ENCODE measurements around the gene TGFBRAP1.

DNA sequence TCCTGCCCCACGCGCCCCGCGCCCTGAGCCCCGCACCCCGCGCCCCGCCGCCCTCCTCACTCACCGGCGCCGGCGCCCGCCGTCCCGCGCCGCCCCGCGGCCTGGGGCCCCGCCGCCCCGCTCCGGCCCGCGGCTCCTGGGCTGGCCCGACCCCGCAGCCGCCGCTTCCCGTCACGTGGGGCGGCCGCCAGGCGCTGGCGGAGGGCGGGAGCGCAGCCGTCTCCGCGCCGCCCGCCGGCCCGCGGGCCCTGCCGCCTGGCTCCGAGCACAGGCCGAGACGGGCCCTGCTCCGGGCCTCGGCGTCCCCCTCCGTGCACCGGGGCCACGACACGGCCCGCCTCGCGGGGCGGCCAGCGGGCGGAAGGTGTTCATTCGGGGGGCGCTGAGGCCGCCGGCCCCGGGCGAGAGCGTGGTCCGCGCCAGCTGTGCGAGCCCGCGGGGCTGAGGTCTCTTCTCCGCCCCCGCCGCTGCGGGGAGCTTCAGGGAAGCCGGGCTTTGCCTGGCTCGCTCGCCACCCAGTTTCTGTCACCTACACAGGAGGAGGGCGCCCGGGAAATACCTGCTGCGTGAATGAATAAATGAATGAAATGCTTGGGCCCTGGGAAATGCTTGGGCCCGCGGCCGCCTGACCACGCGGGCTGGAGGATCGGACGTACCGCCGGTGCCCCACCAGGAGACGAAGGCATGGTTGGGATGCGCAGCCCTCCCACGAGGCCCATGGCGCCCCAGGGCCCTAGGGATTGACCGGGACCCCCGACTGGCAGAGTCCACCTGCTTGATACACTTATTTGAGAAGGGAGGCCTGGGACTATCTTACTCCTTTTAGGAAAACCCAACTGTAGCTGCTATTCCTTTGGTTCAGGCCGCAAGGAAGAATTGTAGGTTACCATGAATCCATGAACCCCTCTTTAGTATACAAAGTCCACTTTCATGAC lies at the start of gene TGFBRAP1:
- TF ChIP-seq, protein P1, sequence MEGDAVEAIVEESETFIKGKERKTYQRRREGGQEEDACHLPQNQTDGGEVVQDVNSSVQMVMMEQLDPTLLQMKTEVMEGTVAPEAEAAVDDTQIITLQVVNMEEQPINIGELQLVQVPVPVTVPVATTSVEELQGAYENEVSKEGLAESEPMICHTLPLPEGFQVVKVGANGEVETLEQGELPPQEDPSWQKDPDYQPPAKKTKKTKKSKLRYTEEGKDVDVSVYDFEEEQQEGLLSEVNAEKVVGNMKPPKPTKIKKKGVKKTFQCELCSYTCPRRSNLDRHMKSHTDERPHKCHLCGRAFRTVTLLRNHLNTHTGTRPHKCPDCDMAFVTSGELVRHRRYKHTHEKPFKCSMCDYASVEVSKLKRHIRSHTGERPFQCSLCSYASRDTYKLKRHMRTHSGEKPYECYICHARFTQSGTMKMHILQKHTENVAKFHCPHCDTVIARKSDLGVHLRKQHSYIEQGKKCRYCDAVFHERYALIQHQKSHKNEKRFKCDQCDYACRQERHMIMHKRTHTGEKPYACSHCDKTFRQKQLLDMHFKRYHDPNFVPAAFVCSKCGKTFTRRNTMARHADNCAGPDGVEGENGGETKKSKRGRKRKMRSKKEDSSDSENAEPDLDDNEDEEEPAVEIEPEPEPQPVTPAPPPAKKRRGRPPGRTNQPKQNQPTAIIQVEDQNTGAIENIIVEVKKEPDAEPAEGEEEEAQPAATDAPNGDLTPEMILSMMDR (IDR thresholded peaks at IDR 0.05), result peak in 1 of 4 experiments; percentile 17
- TF ChIP-seq POLR2A (IDR thresholded peaks at IDR 0.05), result peak in 1 of 2 donors; percentile 40

All from uterus (tissue), 2 donors.